NK-92 (cell line): ENCODE data around the gene GAS6.
"Not testable (repeated sequence)": the region's sequence is repeated elsewhere in the genome, so short reads cannot be mapped to it uniquely, and the experiment has no call there.

Experiments used
- DNase-seq: peaks from one replicate; lab custom pipeline; 2025; ENCODE audit not compliant: unreplicated experiment; lab: John Stamatoyannopoulos, UW

GAS6 gene

GRCh38 chr13:113840541-113841352 lies 23.1 kb downstream of the GAS6 start:
- no peak for DNase-seq

- DNase-seq = no peak
These were observed 24.2 kb downstream of the GAS6 start for GRCh38 chr13:113839536-113840204.

GRCh38 chr13:113838711-113839201 lies 25.1 kb downstream of the GAS6 start:
- no peak for DNase-seq

- no peak for DNase-seq
These were observed 26.1 kb downstream of the GAS6 start for GRCh38 chr13:113837560-113838355.

- DNase-seq = no peak
These were observed 26.9 kb downstream of the GAS6 start for GRCh38 chr13:113836768-113837559.

GRCh38 chr13:113835461-113836270 lies 28.2 kb downstream of the GAS6 start:
- DNase-seq = no peak

GRCh38 chr13:113834496-113835200 lies 29.2 kb downstream of the GAS6 start:
- no peak for DNase-seq

- DNase-seq = not testable (repeated sequence)
These were observed 29.9 kb downstream of the GAS6 start for GRCh38 chr13:113834006-113834405.

GRCh38 chr13:113833111-113833830 lies 30.6 kb downstream of the GAS6 start:
- no peak for DNase-seq

- no peak for DNase-seq
These were observed 31.2 kb downstream of the GAS6 start for GRCh38 chr13:113832631-113833030.

GRCh38 chr13:113832205-113832604 lies 31.7 kb downstream of the GAS6 start:
- DNase-seq = no peak

GRCh38 chr13:113831061-113831460 lies 32.8 kb downstream of the GAS6 start:
- DNase-seq = no peak

GRCh38 chr13:113830426-113830950 lies 33.4 kb downstream of the GAS6 start:
- DNase-seq = not testable (repeated sequence)

- DNase-seq = no peak
These were observed 35.5 kb downstream of the GAS6 start for GRCh38 chr13:113828282-113828825.

- no peak for DNase-seq
These were observed 36.9 kb downstream of the GAS6 start for GRCh38 chr13:113827021-113827420.

GRCh38 chr13:113826446-113826845 lies 37.4 kb downstream of the GAS6 start:
- not testable (repeated sequence) for DNase-seq

- no peak for DNase-seq
These were observed 38.0 kb downstream of the GAS6 start for GRCh38 chr13:113825841-113826240.

GRCh38 chr13:113823771-113824170 lies 40.1 kb downstream of the GAS6 start:
- DNase-seq = no peak
